Cerebellar cortex (tissue), 1 donor: ENCODE measurements around the gene CASP4.
"Not testable (repeated sequence)": the region's sequence is repeated elsewhere in the genome, so short reads cannot be mapped to it uniquely, and the experiment has no call there.

Experiments
- DNase-seq: peaks from one replicate; pipeline ENCODE4 v3.0.0-alpha.2; 2015; ENCODE audit warnings: low spot score

The CASP4 gene

DNA sequence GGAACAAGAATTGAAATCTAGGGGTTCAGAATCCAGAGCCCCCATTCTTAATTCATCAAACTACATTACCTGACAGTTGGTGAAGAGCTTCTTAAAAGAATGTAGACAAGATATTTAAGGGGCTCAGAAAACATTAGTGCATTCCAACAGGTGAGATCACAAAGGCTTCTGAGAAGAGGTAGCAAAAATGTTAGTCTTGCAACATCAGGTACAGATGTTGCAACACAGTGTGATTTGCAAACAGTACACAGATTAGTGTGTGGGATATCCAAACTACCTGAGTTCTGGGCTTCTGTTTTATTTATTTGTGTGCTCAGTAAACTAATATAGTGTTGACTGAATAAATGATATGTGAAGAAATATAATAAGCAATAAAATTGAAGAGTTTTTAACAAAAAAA, 11.8 kb downstream of the CASP4 start:
- DNase-seq, result no peak

DNA sequence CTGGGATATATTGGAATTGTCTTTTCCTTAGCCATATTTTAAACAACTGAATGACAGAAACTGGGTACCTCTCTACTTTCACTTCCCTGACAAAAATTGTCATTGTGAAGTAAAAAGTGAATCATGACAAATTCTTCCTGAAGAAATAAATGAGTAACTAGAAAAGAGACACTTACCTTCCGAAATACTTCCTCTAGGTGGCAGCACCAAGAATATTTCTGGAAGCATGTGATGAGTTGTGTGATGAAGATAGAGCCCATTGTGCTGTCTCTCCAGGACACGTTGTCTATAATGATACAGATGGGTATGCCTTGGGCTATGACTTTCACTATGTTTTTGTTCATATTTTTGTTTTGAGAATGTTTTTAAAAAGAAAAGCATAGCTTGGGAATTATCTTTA, 21.5 kb downstream of the CASP4 start:
- DNase-seq, result peak; percentile 19

GRCh38 chr11:104944076-104944475, 24.3 kb downstream of the CASP4 start:
- no peak for DNase-seq

GRCh38 chr11:104943561-104943960, 24.8 kb downstream of the CASP4 start:
- no peak for DNase-seq

DNA sequence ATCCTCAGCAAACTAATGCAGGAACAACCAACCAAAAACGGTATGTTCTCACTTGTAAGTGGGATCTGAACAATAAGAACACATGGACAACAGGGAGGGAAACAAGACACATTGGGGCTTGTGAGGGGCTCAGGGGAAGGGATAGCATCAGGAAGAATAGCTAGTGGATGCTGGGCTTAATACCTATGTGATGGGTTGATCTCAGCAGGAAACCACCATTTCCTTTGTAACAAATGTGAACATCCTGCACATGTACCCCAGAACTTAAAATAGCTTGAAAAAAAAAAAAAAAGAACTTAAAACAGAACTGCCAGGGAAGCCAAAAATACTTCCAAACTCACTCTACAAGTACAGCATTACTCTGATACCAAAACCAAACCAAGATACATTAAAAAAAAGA, 33.8 kb downstream of the CASP4 start:
- no peak for DNase-seq

- not testable (repeated sequence) for DNase-seq
Observed at GRCh38 chr11:104934073-104934472, 34.3 kb downstream of the CASP4 start.

DNA sequence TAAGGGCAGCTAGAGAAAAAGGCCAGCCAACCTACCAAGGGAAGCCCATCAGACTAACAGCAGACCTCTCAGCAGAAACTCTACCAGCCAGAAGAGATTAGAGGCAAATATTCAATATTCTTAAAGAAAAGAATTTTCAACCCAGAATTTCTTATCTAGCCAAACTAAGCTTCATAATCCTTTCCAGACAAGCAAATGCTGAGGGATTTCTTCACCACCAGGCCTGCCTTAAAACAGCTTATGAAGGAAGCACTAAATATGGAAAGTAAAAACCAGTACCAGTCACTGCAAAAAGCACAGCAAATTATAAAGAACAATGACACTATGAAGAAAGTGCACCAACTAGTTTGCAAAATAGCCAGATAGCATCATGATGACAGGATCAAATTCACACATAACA, 39.6 kb downstream of the CASP4 start:
- no peak for DNase-seq

DNA sequence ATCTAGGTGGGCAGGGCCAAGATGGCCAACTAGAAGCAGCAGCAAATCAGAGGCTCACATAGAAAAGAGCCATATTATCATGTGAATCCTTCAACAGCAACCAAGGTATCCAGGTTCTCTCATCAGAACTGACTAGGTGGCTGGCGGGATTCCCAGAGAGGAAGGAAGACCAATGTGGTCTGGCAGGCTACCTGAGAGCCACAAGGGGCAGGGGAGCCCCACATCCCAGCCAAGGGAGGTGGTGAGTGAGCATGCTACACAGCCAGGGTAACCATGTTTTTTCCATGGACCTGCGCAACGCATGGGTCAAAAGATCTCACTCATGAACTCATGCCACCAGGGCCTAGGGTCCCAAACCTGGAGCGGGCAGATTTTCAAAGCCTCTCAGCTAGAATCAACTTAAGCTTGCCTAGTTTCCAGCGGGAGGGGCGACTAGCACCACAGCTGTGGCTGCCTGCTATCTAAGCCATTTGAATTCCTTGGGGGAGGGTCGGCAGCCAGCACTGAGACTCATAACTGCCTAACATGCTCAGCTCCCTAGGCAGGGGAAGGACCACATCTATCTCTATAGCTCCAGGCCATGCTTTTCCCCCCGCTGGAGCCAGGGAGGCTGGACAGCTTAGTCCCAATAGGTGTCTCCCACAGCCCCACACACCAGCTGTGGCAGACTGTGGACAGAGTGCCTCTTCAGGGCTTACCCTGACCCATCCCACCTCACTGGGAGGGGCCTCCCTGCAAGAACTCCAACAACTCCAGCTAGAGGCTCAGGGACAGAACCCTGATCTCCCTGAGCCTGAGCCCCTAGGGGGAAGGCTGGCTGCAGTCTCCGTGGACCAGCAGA, 41.4 kb downstream of the CASP4 start:
- DNase-seq, result no peak

- DNase-seq, result no peak
Observed at GRCh38 chr11:104925850-104926249, 42.5 kb downstream of the CASP4 start.

DNA sequence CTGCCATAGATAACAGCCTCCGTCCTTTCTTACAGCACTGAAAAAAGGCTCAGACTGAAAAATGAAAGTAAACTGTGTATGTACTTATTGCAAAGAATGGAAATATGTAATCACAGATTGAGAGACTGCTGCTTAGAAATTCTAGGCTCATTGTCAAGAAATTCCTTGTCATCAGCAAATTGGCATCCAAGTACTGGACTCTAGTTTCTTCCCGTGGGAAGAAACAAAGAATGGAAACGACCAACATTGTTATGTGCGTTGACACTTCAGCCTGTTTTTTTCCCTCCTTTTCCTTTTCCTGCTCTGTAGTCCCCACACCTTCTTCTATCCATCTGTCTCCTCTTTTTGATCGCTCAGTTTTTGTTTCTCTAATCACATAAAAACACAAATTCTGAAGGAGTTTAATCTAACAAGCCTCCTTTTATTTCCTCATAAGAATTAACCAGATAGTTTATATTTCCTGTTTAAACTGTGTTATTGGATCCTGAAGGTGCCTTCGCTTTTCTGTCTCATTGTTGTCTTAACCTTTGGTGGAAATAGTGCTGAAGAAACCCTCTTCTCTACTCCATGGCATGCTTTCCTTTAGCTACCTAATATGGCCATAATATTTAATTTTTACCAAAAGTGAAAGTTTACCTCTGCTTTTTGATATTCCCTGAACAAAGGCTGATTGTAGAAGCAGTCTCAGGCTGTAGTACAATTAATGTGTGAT, 50.1 kb downstream of the CASP4 start:
- DNase-seq, result peak; percentile 58

- DNase-seq, result peak; percentile 8
Observed at GRCh38 chr11:104917271-104918112, 50.9 kb downstream of the CASP4 start.

GRCh38 chr11:104916442-104916841, 51.9 kb downstream of the CASP4 start:
- no peak for DNase-seq

GRCh38 chr11:104912102-104912501, 56.3 kb downstream of the CASP4 start:
- no peak for DNase-seq

- DNase-seq, result no peak
Observed at GRCh38 chr11:104908186-104908531, 60.2 kb downstream of the CASP4 start.

DNA sequence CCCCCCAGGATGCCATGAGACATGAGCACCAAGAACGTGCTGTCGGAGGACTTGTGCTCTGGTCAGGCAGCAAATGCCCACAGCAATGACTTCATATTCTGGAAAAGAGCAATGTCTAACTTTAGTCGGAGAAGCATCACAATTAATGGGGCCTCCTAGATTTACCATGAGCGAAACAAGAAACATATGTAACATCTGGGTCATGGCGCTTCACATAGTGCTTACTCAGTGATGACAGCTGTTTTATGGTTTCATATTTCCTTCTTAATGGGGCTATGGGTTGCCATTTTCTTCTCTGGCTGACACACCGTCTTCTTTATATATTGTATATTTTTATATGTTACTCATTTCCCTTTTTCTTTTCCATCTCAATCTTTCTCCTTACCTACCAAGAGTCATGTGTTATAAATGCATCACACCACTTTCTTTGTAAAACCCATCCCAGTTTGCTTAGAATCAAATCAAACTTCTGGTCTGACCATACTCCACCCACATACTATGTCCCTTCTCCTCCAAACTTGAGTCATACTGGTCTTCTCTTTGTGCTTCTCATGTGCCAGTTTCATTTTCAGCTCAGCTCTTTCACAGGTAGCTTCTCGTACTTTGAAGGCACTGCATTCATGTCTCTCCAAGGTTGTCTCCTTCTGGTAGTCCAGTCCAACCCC, 60.7 kb downstream of the CASP4 start:
- DNase-seq, result no peak

DNA sequence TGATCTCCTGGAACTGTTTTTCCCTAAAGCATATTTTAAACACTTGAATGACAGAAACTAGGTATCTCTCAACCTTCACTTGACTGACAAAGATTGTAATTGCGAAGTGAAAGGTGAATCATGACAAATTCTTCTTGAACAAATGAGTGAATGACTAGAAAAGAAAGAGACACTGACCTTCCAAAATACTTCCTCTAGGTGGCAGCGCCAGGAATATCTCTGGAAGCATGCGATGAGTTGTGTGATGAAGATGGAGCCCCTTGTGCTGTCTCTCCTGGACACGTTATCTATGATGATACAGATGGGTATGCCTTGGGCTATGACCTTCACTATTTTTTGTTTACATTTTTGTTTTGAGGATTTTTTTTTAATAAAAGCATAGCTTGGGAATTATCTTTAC, 63.1 kb downstream of the CASP4 start:
- DNase-seq, result no peak

DNA sequence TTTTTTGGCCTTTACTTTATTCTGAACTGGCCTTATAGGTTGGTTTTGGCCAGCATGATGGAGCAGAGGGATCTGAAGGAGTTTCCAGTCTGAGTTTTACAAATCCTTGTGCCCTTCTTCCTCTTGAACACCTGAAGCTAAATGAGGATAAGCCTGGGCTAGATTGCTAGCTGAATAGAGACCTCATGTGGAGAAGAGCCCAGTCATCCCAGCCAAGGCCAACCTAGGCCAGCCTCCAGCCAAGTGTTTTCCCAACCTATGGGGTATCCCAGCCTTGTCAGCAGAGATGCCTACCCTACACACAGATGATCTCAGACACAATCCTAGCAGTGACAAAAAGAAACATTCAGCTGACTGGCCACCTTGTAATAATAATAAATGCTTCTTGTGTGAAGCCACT, 69.1 kb downstream of the CASP4 start:
- DNase-seq, result peak; percentile 26

- no peak for DNase-seq
Observed at GRCh38 chr11:104898685-104899013, 69.7 kb downstream of the CASP4 start.

DNA sequence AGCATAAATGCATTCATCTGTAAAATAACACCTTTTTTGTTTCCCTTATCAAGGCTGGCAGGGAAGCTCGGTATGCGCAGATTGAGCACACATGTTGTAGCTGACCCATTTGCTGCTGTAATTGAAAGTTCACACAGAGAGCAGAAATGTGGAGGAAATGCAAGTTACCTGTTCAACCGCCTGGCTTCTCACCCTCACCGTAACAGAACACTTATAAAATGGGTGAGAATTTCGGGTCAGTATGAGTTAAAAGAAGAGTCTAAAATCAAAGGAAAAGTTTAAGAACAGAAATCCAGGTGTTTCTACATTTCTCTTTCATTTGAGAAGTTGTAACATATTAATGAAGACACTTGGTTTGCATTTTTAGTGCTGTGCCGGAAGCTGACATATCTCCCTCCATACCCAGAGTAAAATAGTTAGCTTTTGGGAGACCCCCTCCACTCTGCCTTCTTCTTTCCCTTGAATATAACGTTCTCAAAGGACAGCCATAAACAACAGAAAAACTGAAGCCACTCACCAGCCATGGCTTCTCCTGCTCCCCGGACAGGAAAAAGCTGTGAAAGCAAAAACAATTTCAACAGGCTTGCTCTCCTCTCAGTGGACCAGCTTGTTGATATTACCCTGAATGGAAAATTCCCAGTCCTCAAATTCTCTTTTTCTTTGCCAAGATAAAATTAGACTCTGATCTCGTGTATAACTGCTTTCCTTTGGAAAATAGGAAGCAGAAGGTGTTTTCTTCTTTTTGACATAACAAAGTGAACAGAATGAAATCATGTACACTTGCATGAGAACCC, 70.3 kb downstream of the CASP4 start, which contains the start of gene CASP12:
CASP12 (minus strand) TSS at position 570 of the 794 bp plus-strand sequence.
- peak; percentile 90 for DNase-seq

GRCh38 chr11:104895634-104896033, 72.7 kb downstream of the CASP4 start:
- peak; percentile 9 for DNase-seq

DNA sequence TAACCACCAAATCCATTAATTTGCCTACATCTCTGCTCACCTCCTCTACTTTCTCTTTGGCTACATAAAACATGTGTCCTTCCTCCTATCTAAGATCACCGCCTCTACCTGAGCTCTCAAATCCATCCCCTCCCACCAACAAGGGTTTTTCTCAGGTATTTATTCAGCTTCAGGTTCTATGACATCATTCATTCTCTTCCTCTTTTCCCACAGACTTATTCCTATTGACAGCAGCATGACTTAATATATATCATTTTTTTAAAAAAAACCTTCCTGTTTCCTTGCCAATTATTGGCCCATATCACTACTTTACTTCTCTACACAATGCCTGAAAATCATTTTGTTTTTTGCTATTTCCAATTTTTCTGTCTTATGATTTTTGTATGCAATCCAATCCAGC, 74.5 kb downstream of the CASP4 start:
- no peak for DNase-seq
